Astrocyte (in vitro differentiated cells and primary cell): ENCODE measurements around the gene ATP6V1B1. TPM values are rescaled to one million over a fixed set of nuclear protein-coding genes. Genes with fewer than 3 reads are reported as not detected.

ENCODE experiments used
- DNase-seq: peaks from one replicate; pipeline ENCODE4 v3.0.0-alpha.2; 2010; ENCODE audit warnings: low read depth
- FAIRE-seq: peaks from 2 replicates; lab custom pipeline; 2011; peaks lifted over from hg19 to GRCh38; lab: Jason Lieb, UNC
- H2AFZ ChIP-seq: 2 replicates; pipeline ENCODE4 v1.6.0; 2012; ENCODE audit warnings: low read depth, low read length, inconsistent platforms
- H3K27ac ChIP-seq: 2 replicates; pipeline ENCODE4 v1.5.1; 2011; ENCODE audit warnings: low read depth, low read length, inconsistent platforms
- H3K27me3 ChIP-seq: 2 replicates; pipeline ENCODE4 v1.6.0; 2011; ENCODE audit warnings: low read length, inconsistent platforms; ENCODE audit not compliant: insufficient read depth
- H3K36me3 ChIP-seq: 2 replicates; pipeline ENCODE4 v1.5.1; 2011; ENCODE audit warnings: low read length, inconsistent platforms; ENCODE audit not compliant: insufficient read depth
- H3K4me1 ChIP-seq: 2 replicates; pipeline ENCODE4 v1.5.1; 2011; ENCODE audit warnings: low read length, inconsistent platforms; ENCODE audit not compliant: insufficient read depth
- H3K4me2 ChIP-seq: 2 replicates; pipeline ENCODE4 v1.6.0; 2012; ENCODE audit warnings: low read length, inconsistent platforms
- H3K4me3 ChIP-seq: 2 replicates; pipeline ENCODE4 v1.5.1; 2011; ENCODE audit warnings: low read depth, mild to moderate bottlenecking, low read length, inconsistent platforms; ENCODE audit not compliant: insufficient read depth
- H3K79me2 ChIP-seq: 2 replicates; pipeline ENCODE4 v1.6.0; 2012; ENCODE audit warnings: mild to moderate bottlenecking, low read length, inconsistent platforms; ENCODE audit not compliant: insufficient read depth
- H3K9ac ChIP-seq: 2 replicates; pipeline ENCODE4 v1.6.0; 2012; ENCODE audit warnings: mild to moderate bottlenecking, low read length, inconsistent platforms
- H3K9me3 ChIP-seq: 2 replicates; pipeline ENCODE4 v1.5.1; 2012; ENCODE audit warnings: low read depth, mild to moderate bottlenecking, low read length, inconsistent platforms; ENCODE audit not compliant: insufficient read depth
- H4K20me1 ChIP-seq: 2 replicates; pipeline ENCODE4 v1.6.0; 2012; ENCODE audit warnings: low read length, inconsistent platforms; ENCODE audit not compliant: insufficient read depth
- H3K27ac Mint-ChIP-seq: one replicate; pipeline ENCODE4 v1.8.0; 2021; ENCODE audit warnings: mild to moderate bottlenecking, mixed read lengths; ENCODE audit not compliant: unreplicated experiment
- H3K27me3 Mint-ChIP-seq: one replicate; pipeline ENCODE4 v1.8.0; 2021; ENCODE audit warnings: low read depth, mixed read lengths; ENCODE audit not compliant: unreplicated experiment
- H3K36me3 Mint-ChIP-seq: one replicate; pipeline ENCODE4 v1.8.0; 2021; ENCODE audit warnings: low read depth, mixed read lengths; ENCODE audit not compliant: unreplicated experiment
- H3K4me1 Mint-ChIP-seq: one replicate; pipeline ENCODE4 v1.8.0; 2021; ENCODE audit warnings: low read depth, mixed read lengths; ENCODE audit not compliant: unreplicated experiment
- H3K4me3 Mint-ChIP-seq: one replicate; pipeline ENCODE4 v1.8.0; 2021; ENCODE audit warnings: mild to moderate bottlenecking, moderate library complexity, mixed read lengths; ENCODE audit not compliant: unreplicated experiment
- H3K9me3 Mint-ChIP-seq: one replicate; pipeline ENCODE4 v1.8.0; 2021; ENCODE audit warnings: mild to moderate bottlenecking, mixed read lengths; ENCODE audit not compliant: unreplicated experiment
- EZH2 ChIP-seq: IDR thresholded peaks from 2 replicates; pipeline ENCODE4 v1.6.1; 2012; ENCODE audit warnings: mild to moderate bottlenecking, low read length, inconsistent platforms; ENCODE audit not compliant: insufficient read depth
- total RNA-seq: library from RNA; stranded (reverse); gene quantifications from 2 replicates; pipeline ENCODE4 v1.2.1, GENCODE V29; 2021
- TF ChIP-seq, protein P1 (sequence below): IDR thresholded peaks from 2 replicates; pipeline ENCODE4 v1.5.1; 2011; ENCODE audit warnings: low read depth, mild to moderate bottlenecking, inconsistent platforms, low read length, moderate library complexity; ENCODE audit not compliant: insufficient read depth

The ATP6V1B1 gene
- total RNA-seq, 1 donor from 2014 or later = not detected

DNA sequence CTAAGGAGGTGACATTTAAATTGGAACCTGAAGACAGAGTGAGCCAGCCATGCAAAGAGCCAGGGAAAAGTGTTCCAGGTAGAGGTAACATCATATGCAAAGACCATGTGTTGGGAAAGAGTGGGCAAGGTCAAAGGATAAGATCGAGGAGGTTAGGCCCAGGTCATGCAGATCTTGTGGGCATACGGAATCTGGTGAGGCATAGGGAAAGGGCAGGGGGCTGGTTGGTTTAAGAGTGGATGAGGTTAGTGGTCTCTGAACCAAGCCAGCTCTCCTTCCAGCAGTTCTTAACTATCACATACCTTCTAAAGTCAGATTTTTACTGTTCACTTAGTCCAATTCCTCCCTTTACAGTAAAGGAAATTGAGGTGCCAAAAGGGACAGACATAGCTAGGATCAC, 45.7 kb downstream of the ATP6V1B1 start:
- peaks cover 12% of the 10 kb centered on the region for H3K36me3 Mint-ChIP-seq
- peaks cover 8% of the 10 kb centered on the region for H3K27me3 Mint-ChIP-seq
- FAIRE-seq = no peak
- H3K79me2 ChIP-seq = no peaks in the 10 kb centered on the region
- H3K9me3 ChIP-seq = no peaks in the 10 kb centered on the region
- no peak overlapping the region for H3K27ac ChIP-seq
- H3K4me3 ChIP-seq = no peak overlapping the region
- H3K27me3 ChIP-seq = no peaks in the 10 kb centered on the region
- H3K9ac ChIP-seq = no peak overlapping the region
- no peak overlapping the region for H2AFZ ChIP-seq
- no peaks in the 10 kb centered on the region for H3K36me3 ChIP-seq
- peaks cover 18% of the 10 kb centered on the region for H4K20me1 ChIP-seq
- no peak for DNase-seq
- no peak overlapping the region for H3K27ac Mint-ChIP-seq
- peaks cover 8% of the 10 kb centered on the region for H3K4me1 Mint-ChIP-seq
- H3K4me1 ChIP-seq = peaks cover 17% of the 10 kb centered on the region
- TF ChIP-seq, protein P1, sequence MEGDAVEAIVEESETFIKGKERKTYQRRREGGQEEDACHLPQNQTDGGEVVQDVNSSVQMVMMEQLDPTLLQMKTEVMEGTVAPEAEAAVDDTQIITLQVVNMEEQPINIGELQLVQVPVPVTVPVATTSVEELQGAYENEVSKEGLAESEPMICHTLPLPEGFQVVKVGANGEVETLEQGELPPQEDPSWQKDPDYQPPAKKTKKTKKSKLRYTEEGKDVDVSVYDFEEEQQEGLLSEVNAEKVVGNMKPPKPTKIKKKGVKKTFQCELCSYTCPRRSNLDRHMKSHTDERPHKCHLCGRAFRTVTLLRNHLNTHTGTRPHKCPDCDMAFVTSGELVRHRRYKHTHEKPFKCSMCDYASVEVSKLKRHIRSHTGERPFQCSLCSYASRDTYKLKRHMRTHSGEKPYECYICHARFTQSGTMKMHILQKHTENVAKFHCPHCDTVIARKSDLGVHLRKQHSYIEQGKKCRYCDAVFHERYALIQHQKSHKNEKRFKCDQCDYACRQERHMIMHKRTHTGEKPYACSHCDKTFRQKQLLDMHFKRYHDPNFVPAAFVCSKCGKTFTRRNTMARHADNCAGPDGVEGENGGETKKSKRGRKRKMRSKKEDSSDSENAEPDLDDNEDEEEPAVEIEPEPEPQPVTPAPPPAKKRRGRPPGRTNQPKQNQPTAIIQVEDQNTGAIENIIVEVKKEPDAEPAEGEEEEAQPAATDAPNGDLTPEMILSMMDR = no peak
- no peak for TF ChIP-seq EZH2
- H3K9me3 Mint-ChIP-seq = no peaks in the 10 kb centered on the region
- H3K4me3 Mint-ChIP-seq = no peak overlapping the region
- H3K4me2 ChIP-seq = no peak overlapping the region

- Histone ChIP-seq H3K4me1 (peaks cover 17% of the 10 kb centered on the region), H3K9ac (no peak overlapping the region), H2AFZ (no peak overlapping the region), H3K79me2 (no peaks in the 10 kb centered on the region), H3K36me3 (no peaks in the 10 kb centered on the region), H3K27ac (no peak overlapping the region), H3K4me2 (no peak overlapping the region), H3K27me3 (no peaks in the 10 kb centered on the region), H3K4me3 (no peak overlapping the region), H3K9me3 (no peaks in the 10 kb centered on the region), H4K20me1 (peaks cover 20% of the 10 kb centered on the region)
- FAIRE-seq = no peak
- no peak overlapping the region for H3K4me3 Mint-ChIP-seq
- H3K36me3 Mint-ChIP-seq = peaks cover 15% of the 10 kb centered on the region
- TF ChIP-seq EZH2 = no peak
- TF ChIP-seq, protein P1 = no peak
- no peak for DNase-seq
- peaks cover 8% of the 10 kb centered on the region for H3K27me3 Mint-ChIP-seq
- no peak overlapping the region for H3K27ac Mint-ChIP-seq
- peaks cover 5% of the 10 kb centered on the region for H3K4me1 Mint-ChIP-seq
- H3K9me3 Mint-ChIP-seq = no peaks in the 10 kb centered on the region
Measured at GRCh38 chr2:70981866-70982810, 46.4 kb downstream of the ATP6V1B1 start.

GRCh38 chr2:70982971-70983370, 47.3 kb downstream of the ATP6V1B1 start:
- Mint-ChIP-seq H3K27me3 (peaks cover 8% of the 10 kb centered on the region), H3K4me3 (no peak overlapping the region), H3K4me1 (peaks cover 3% of the 10 kb centered on the region), H3K36me3 (peaks cover 19% of the 10 kb centered on the region), H3K27ac (no peak overlapping the region), H3K9me3 (no peaks in the 10 kb centered on the region)
- H4K20me1 ChIP-seq = peaks cover 20% of the 10 kb centered on the region
- TF ChIP-seq, protein P1 = no peak
- TF ChIP-seq EZH2 = no peak
- no peaks in the 10 kb centered on the region for H3K79me2 ChIP-seq
- H3K27ac ChIP-seq = no peak overlapping the region
- H3K36me3 ChIP-seq = peaks cover 4% of the 10 kb centered on the region
- no peaks in the 10 kb centered on the region for H3K27me3 ChIP-seq
- no peaks in the 10 kb centered on the region for H3K9me3 ChIP-seq
- FAIRE-seq (no peak), DNase-seq (no peak)
- no peak overlapping the region for H3K4me2 ChIP-seq
- H3K4me1 ChIP-seq = peaks cover 10% of the 10 kb centered on the region
- H3K9ac ChIP-seq = no peak overlapping the region
- H3K4me3 ChIP-seq = no peak overlapping the region
- no peak overlapping the region for H2AFZ ChIP-seq
